ENCODE data around the gene MUSTN1. TPM values are rescaled to one million over a fixed set of nuclear protein-coding genes. Genes with fewer than 3 reads are reported as not detected.

The MUSTN1 gene
- total RNA-seq, 1 experiment from 2014 or later, result 0.49 TPM

- H3K4me1 ChIP-seq (ENCODE audit: control insufficient read depth, insufficient read depth, low read length), result no peaks in the 10 kb centered on the region
- no peak for TF ChIP-seq SIN3A (IDR thresholded peaks at IDR 0.05; ENCODE audit: borderline replicate concordance, insufficient read depth, low read depth, low read length)
- no peak for TF ChIP-seq POLR2AphosphoS5 (IDR thresholded peaks at IDR 0.05; ENCODE audit: low read depth, low read length)
- no peak for TF ChIP-seq TCF7L2 (IDR thresholded peaks at IDR 0.05; ENCODE audit: low read depth, low read length)
- no peak for TF ChIP-seq REST (IDR thresholded peaks at IDR 0.05; ENCODE audit: insufficient read depth in 1 of 2, low read depth in 2 of 2, low read length in 1 of 2)
- no peak for TF ChIP-seq CTCF (IDR thresholded peaks at IDR 0.05)
- CTCF ChIA-PET, result no interaction called here
- no peaks in the 10 kb centered on the region for H3K27me3 ChIP-seq (ENCODE audit: control insufficient read depth, insufficient read depth, low read length)
- DNase-seq (ENCODE audit: low read depth, low spot score) (no peak), ATAC-seq (no peak)
- POLR2A ChIA-PET, result no interaction called here
- no TSS peak for BruUV-seq (replicated peaks)
- no peak overlapping the region for H3K4me3 ChIP-seq (ENCODE audit: low read depth in 2 of 2, low read length in 2 of 2)
- no peaks in the 10 kb centered on the region for H3K9me3 ChIP-seq (ENCODE audit: control insufficient read depth, insufficient read depth, low read depth, low read length)
- no peaks in the 10 kb centered on the region for H3K36me3 ChIP-seq (ENCODE audit: control insufficient read depth, insufficient read depth, low read length)
- H3K27ac ChIP-seq (ENCODE audit: low read length), result no peak overlapping the region
- intact Hi-C loops (cut with micrococcal nuclease; ENCODE audit: unreplicated experiment), result no loop called here
- in situ Hi-C loops (cut with HindIII; ENCODE audit: low pct_unique_long_range_greater_than_20kb, low sequenced_read_pairs), result no loop called here
Observed at GRCh38 chr3:52848617-52849016, 13.8 kb upstream of the MUSTN1 start.

- ATAC-seq (no peak), DNase-seq (ENCODE audit: low read depth, low spot score) (no peak)
- no peak for TF ChIP-seq CTCF (IDR thresholded peaks at IDR 0.05)
- TF ChIP-seq SIN3A (IDR thresholded peaks at IDR 0.05; ENCODE audit: borderline replicate concordance, insufficient read depth, low read depth, low read length), result no peak
- TF ChIP-seq POLR2AphosphoS5 (IDR thresholded peaks at IDR 0.05; ENCODE audit: low read depth, low read length), result no peak
- TF ChIP-seq TCF7L2 (IDR thresholded peaks at IDR 0.05; ENCODE audit: low read depth, low read length), result no peak
- no TSS peak for BruUV-seq (replicated peaks)
- Histone ChIP-seq H3K36me3 (ENCODE audit: control insufficient read depth, insufficient read depth, low read length) (no peaks in the 10 kb centered on the region), H3K4me3 (ENCODE audit: low read depth in 2 of 2, low read length in 2 of 2) (no peak overlapping the region), H3K27me3 (ENCODE audit: control insufficient read depth, insufficient read depth, low read length) (no peaks in the 10 kb centered on the region), H3K4me1 (ENCODE audit: control insufficient read depth, insufficient read depth, low read length) (no peaks in the 10 kb centered on the region), H3K27ac (ENCODE audit: low read length) (no peak overlapping the region), H3K9me3 (ENCODE audit: control insufficient read depth, insufficient read depth, low read depth, low read length) (no peaks in the 10 kb centered on the region)
- POLR2A ChIA-PET, result no interaction called here
- in situ Hi-C loops (cut with HindIII; ENCODE audit: low pct_unique_long_range_greater_than_20kb, low sequenced_read_pairs) (no loop called here), intact Hi-C loops (cut with micrococcal nuclease; ENCODE audit: unreplicated experiment) (no loop called here)
- CTCF ChIA-PET, result no interaction called here
Observed at GRCh38 chr3:52847726-52848125, 12.9 kb upstream of the MUSTN1 start.
